Esophagus muscularis mucosa (tissue), 4 donors: ENCODE data around the gene ENTPD6. TPM values are rescaled to one million over a fixed set of nuclear protein-coding genes. Genes with fewer than 3 reads are reported as not detected.

Experiments
- DNase-seq: peaks from one replicate; pipeline ENCODE4 v3.0.0-alpha.2; 2017; ENCODE audit errors: extremely low spot score
- H3K27ac ChIP-seq, 4 donors: fragments of 200-600 bp; sonication (generic); replicated peaks in 1 of 4; 1 replicate in 3 of 4; 2 replicates in 1 of 4; pipeline ENCODE4 v1.5.1; 2016 to 2019; ENCODE audit warnings: mild to moderate bottlenecking in 1 of 4
- H3K27me3 ChIP-seq, 4 donors: fragments of 200-600 bp; sonication (generic); one replicate each; pipeline versions ENCODE4 v1.5.1 to v1.6.0; 2016 to 2019
- H3K36me3 ChIP-seq, 4 donors: fragments of 200-600 bp; sonication (generic); one replicate each; pipeline ENCODE4 v1.5.1; 2016 to 2019
- H3K4me1 ChIP-seq, 4 donors: fragments of 200-600 bp; sonication (generic); one replicate each; pipeline ENCODE4 v1.5.1; 2016 to 2019
- H3K4me3 ChIP-seq, 4 donors: fragments of 200-600 bp; sonication (generic); 1 replicate in 2 of 4; 2 replicates in 2 of 4; pipeline ENCODE4 v1.5.1; 2016 to 2019; ENCODE audit warnings: mild to moderate bottlenecking in 4 of 4, moderate library complexity in 1 of 4
- H3K9me3 ChIP-seq, 4 donors: fragments of 200-600 bp; sonication (generic); 1 replicate in 3 of 4; 2 replicates in 1 of 4; pipeline ENCODE4 v1.5.1; 2016 to 2019
- CTCF ChIP-seq, 3 experiments: fragments of 200-600 bp in 2 of 3; fragments of 450-650 bp in 1 of 3; sonication (generic) in 2 of 3; IDR thresholded peaks; one replicate each; pipeline ENCODE4 v1.5.1; 2017 to 2019; ENCODE audit warnings: antibody characterized with exemption in 3 of 3, mild to moderate bottlenecking in 2 of 3, moderate library complexity in 1 of 3
- EP300 ChIP-seq: sonication (generic); formaldehyde crosslinking; IDR thresholded peaks from one replicate; pipeline ENCODE4 v1.6.1; 2017; ENCODE audit warnings: antibody characterized with exemption
- POLR2A ChIP-seq: fragments of 450-650 bp; IDR thresholded peaks from one replicate; pipeline ENCODE4 v1.6.1; 2017; ENCODE audit warnings: antibody characterized with exemption, moderate library complexity, mild to moderate bottlenecking, low read depth
- POLR2AphosphoS5 ChIP-seq, 2 donors: sonication (generic); formaldehyde crosslinking; IDR thresholded peaks; one replicate each; pipeline ENCODE4 v1.6.1; 2017; ENCODE audit warnings: antibody characterized with exemption in 2 of 2
- WGBS: methylation state at CpG from one replicate; pipeline ENCODE4 v1.1.5; 2018; 5-methylcytosine and 5-hydroxymethylcytosine counted together
- intact Hi-C: fragments of 100-400 bp; cut with DNase I; formaldehyde crosslinking; loops from one replicate; pipeline ENCODE4 v1.15.1; 2023
- total RNA-seq, 4 donors: library from RNA; depleted of rRNA; stranded (reverse); fragments of >200 nt; gene quantifications; one replicate each; pipeline versions ENCODE4 v1.1.0 to v1.2.1, GENCODE V29; 2016

The ENTPD6 gene
- total RNA-seq = 10 to 100 TPM; 39.0 to 44.1 (median 43.5) TPM

- 24% methylated on average over 20 of the region's 75 CpGs for WGBS
- no peaks in the 10 kb centered on the region for H3K36me3 ChIP-seq
- H3K9me3 ChIP-seq = no peaks in the 10 kb centered on the region
- TF ChIP-seq POLR2A (peak; percentile 64), POLR2AphosphoS5 (IDR thresholded peaks at IDR 0.05) (peak; percentile 94 to 96), EP300 (no peak), CTCF (IDR thresholded peaks at IDR 0.05) (peak in 2 of 3 experiments; percentile 29 to 42)
- intact Hi-C loops = loop anchor here (5.0 kb wide), 3 partner anchors 52 to 203 kb away; partner anchors contain the start of genes ABHD12, APMAP and PYGB
- H3K27me3 ChIP-seq = no peaks in the 10 kb centered on the region
- H3K4me1 ChIP-seq = peaks cover 39 to 55% (median 50%) of the 10 kb centered on the region in 4 donors
- H3K27ac ChIP-seq = peak within 1 kb of the TSS; percentile 84 to 94 (median 89)
- H3K4me3 ChIP-seq = peak within 1 kb of the TSS; percentile 79 to 95 (median 94)
- peak; percentile 97 for DNase-seq
Observed at GRCh38 chr20:25195014-25195961, at the start of gene ENTPD6. ENTPD6 (plus strand) TSS chr20:25195712; CDS start chr20:25206537, 10,825 bp downstream.

GRCh38 chr20:25146976-25147375 lies 48.5 kb upstream of the ENTPD6 start:
- H3K4me1 ChIP-seq = peaks cover 8 to 18% (median 12%) of the 10 kb centered on the region in 4 donors
- peaks cover 0 to 37% (median 2%) of the 10 kb centered on the region in 4 donors for H3K27me3 ChIP-seq
- TF ChIP-seq EP300 = no peak
- TF ChIP-seq CTCF (IDR thresholded peaks at IDR 0.05) = no peak
- no peak overlapping the region for H3K4me3 ChIP-seq
- no peak overlapping the region for H3K27ac ChIP-seq
- DNase-seq = no peak
- H3K9me3 ChIP-seq = no peaks in the 10 kb centered on the region
- WGBS = 88% methylated on average over 8 of the region's 8 CpGs
- intact Hi-C loops = no loop called here
- H3K36me3 ChIP-seq = no peaks in the 10 kb centered on the region

GRCh38 chr20:25147716-25148115 lies 47.8 kb upstream of the ENTPD6 start:
- Histone ChIP-seq H3K36me3 (no peaks in the 10 kb centered on the region), H3K27me3 (peaks cover 0 to 31% (median 2%) of the 10 kb centered on the region in 4 donors), H3K4me3 (no peak overlapping the region), H3K27ac (no peak overlapping the region), H3K9me3 (no peaks in the 10 kb centered on the region), H3K4me1 (peaks cover 8 to 18% (median 12%) of the 10 kb centered on the region in 4 donors)
- DNase-seq = no peak
- intact Hi-C loops = no loop called here
- TF ChIP-seq CTCF (IDR thresholded peaks at IDR 0.05) = no peak
- TF ChIP-seq POLR2A = no peak
- TF ChIP-seq EP300 = no peak
- no peak for TF ChIP-seq POLR2AphosphoS5 (IDR thresholded peaks at IDR 0.05)
- WGBS = 88% methylated on average over 15 of the region's 15 CpGs

GRCh38 chr20:25148181-25148981 lies 47.1 kb upstream of the ENTPD6 start:
- DNase-seq = no peak
- WGBS = 14% methylated on average over 28 of the region's 61 CpGs
- Histone ChIP-seq H3K4me3 (peak overlapping the region; percentile 45 to 57 (median 50)), H3K9me3 (no peaks in the 10 kb centered on the region), H3K4me1 (peaks cover 8 to 18% (median 12%) of the 10 kb centered on the region in 4 donors), H3K27me3 (peaks cover 0 to 31% (median 2%) of the 10 kb centered on the region in 4 donors), H3K36me3 (no peaks in the 10 kb centered on the region), H3K27ac (no peak overlapping the region)
- intact Hi-C loops = no loop called here
- peak in 1 of 2 donors; percentile 58 for TF ChIP-seq POLR2AphosphoS5 (IDR thresholded peaks at IDR 0.05)
- no peak for TF ChIP-seq EP300
